Measurements from ENCODE around the gene CDC42BPA.

CDC42BPA gene

DNA sequence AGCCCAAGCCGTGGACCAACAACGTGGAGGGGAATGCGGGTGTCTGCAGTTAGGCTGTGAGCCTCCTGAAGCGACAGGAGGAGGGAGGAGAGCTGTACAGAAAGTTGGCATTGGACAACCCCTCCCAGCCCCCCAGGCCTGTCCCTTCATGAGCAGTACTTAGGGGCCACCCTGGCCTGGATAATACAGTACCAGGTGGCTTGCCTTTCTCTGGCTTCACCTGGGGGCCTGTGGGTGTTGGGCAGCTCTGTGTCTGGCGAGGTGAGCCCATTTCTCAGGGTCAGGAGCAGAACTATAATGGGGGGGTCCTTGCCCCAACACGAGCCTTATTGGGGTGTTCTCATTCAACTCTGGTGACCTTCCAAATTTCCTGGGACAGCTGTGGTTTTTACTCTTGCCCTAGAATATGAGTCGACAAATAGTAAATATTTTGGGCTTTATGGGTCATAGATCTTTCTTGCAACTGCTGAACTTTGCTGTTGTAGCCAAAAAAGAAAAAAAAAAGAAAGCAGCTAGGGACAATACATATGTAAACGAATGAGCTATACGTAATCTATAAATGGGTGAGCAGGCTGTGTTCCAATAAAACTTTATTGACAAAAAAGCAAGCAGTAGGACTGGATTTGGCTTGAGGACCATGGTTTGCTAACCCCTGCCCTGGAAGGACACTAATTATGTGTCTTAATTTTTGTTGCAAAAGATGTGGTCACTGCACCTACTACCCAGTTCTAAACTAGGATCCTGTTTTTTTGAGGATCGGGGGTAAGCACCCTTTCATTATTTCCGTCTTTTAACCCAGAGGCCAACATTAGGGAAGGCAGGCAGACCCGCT is 366.8 kb downstream of the CDC42BPA start:
- Histone ChIP-seq H3K9me3 (no peaks in the 10 kb centered on the region), H3K27ac (peak overlapping the region; percentile 60), H3K36me3 (no peaks in the 10 kb centered on the region), H3K4me3 (ENCODE audit: low read depth in 1 of 2, low read length in 1 of 2) (no peak overlapping the region), H3K27me3 (no peaks in the 10 kb centered on the region), H3K4me1 (ENCODE audit: control insufficient read depth in 1 of 2, insufficient read depth in 1 of 2, low read depth in 1 of 2, low read length in 1 of 2) (peaks cover 13 to 14% of the 10 kb centered on the region in 2 experiments)
- TF ChIP-seq, protein P1, sequence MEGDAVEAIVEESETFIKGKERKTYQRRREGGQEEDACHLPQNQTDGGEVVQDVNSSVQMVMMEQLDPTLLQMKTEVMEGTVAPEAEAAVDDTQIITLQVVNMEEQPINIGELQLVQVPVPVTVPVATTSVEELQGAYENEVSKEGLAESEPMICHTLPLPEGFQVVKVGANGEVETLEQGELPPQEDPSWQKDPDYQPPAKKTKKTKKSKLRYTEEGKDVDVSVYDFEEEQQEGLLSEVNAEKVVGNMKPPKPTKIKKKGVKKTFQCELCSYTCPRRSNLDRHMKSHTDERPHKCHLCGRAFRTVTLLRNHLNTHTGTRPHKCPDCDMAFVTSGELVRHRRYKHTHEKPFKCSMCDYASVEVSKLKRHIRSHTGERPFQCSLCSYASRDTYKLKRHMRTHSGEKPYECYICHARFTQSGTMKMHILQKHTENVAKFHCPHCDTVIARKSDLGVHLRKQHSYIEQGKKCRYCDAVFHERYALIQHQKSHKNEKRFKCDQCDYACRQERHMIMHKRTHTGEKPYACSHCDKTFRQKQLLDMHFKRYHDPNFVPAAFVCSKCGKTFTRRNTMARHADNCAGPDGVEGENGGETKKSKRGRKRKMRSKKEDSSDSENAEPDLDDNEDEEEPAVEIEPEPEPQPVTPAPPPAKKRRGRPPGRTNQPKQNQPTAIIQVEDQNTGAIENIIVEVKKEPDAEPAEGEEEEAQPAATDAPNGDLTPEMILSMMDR (IDR thresholded peaks at IDR 0.05) = no peak

DNA sequence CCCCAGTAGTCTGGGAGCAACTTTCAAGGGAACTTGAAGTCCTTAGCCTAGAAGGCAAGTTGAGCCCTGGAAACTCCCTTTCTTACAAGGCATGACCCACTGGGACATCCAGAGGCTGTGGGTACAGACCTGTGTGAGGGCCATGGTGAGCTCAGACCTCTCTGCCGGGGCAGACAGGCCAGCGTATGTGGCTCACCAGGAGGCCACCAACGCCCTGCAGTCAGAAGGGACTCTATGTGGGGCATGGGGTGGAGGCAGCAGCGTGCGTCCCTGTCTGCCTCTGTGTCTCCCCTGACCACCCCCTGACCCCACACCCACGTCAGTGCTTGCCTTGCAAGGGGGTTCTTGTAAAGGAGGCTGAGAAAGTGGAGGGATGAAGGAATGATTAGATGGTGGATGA is 367.4 kb downstream of the CDC42BPA start:
- Histone ChIP-seq H3K4me1 (ENCODE audit: control insufficient read depth in 1 of 2, insufficient read depth in 1 of 2, low read depth in 1 of 2, low read length in 1 of 2) (peaks cover 13 to 14% of the 10 kb centered on the region in 2 experiments), H3K4me3 (ENCODE audit: low read depth in 1 of 2, low read length in 1 of 2) (no peak overlapping the region), H3K27me3 (no peaks in the 10 kb centered on the region), H3K36me3 (no peaks in the 10 kb centered on the region), H3K9me3 (no peaks in the 10 kb centered on the region), H3K27ac (peak overlapping the region; percentile 60)
- TF ChIP-seq, protein P1 (IDR thresholded peaks at IDR 0.05) = no peak

DNA sequence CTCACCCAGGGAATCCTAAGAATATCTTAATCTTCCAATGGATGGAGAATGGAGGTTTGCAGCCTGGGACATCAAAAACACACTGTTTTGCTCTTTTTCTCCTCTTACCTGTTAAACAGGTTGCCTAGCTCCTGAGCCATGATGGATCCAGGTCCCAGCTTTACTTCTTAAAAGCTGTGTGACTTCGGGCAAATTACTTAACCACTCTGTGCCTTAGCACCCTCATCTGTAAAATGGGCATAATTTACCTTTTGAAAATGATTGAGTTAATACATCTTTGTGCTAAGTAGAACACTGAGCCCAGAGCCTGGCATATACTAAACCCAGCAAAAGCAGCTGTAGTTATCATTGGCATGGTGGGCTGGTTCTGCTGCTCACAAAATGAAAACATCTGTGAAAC is 368.0 kb downstream of the CDC42BPA start:
- peaks cover 13 to 14% of the 10 kb centered on the region in 2 experiments for H3K4me1 ChIP-seq (ENCODE audit: control insufficient read depth in 1 of 2, insufficient read depth in 1 of 2, low read depth in 1 of 2, low read length in 1 of 2)
- H3K4me3 ChIP-seq (ENCODE audit: low read depth in 1 of 2, low read length in 1 of 2) = no peak overlapping the region
- H3K27me3 ChIP-seq = no peaks in the 10 kb centered on the region
- H3K27ac ChIP-seq = no peak overlapping the region
- no peaks in the 10 kb centered on the region for H3K9me3 ChIP-seq
- no peaks in the 10 kb centered on the region for H3K36me3 ChIP-seq
- TF ChIP-seq, protein P1 (IDR thresholded peaks at IDR 0.05) = no peak

- no peaks in the 10 kb centered on the region for H3K9me3 ChIP-seq
- no peaks in the 10 kb centered on the region for H3K36me3 ChIP-seq
- H3K4me3 ChIP-seq (ENCODE audit: low read depth in 1 of 2, low read length in 1 of 2) = no peak overlapping the region
- no peak overlapping the region for H3K27ac ChIP-seq
- no peaks in the 10 kb centered on the region for H3K27me3 ChIP-seq
- TF ChIP-seq, protein P1 (IDR thresholded peaks at IDR 0.05) = no peak
- H3K4me1 ChIP-seq (ENCODE audit: control insufficient read depth in 1 of 2, insufficient read depth in 1 of 2, low read depth in 1 of 2, low read length in 1 of 2) = peaks cover 13 to 14% of the 10 kb centered on the region in 2 experiments
Measured at GRCh38 chr1:226949401-226949800, 368.9 kb downstream of the CDC42BPA start.

DNA sequence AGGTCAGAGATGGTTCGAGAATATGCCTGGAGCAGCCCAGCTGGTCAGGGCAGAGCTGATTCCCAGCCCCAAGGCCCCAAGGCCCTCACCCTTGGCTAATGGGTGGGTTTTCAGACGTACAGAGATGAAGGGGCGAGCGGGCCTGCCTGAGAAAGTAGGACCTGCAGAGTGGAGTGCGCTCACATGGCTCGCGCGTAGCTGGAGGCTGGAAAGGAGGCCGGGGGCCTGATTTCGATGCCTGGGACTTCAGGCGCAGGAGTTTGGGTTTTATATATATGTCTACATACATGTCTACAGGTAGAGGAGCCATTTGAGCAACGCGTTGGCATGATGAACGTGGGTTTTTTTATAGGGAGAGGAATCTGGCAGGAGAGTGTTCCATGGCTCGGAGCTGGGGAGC is 369.3 kb downstream of the CDC42BPA start:
- no peak overlapping the region for H3K4me3 ChIP-seq (ENCODE audit: low read depth in 1 of 2, low read length in 1 of 2)
- no peaks in the 10 kb centered on the region for H3K27me3 ChIP-seq
- H3K27ac ChIP-seq = no peak overlapping the region
- TF ChIP-seq, protein P1 (IDR thresholded peaks at IDR 0.05) = no peak
- no peaks in the 10 kb centered on the region for H3K9me3 ChIP-seq
- H3K4me1 ChIP-seq (ENCODE audit: control insufficient read depth in 1 of 2, insufficient read depth in 1 of 2, low read depth in 1 of 2, low read length in 1 of 2) = peaks cover 13 to 14% of the 10 kb centered on the region in 2 experiments
- H3K36me3 ChIP-seq = no peaks in the 10 kb centered on the region
